Ramos (cell line): ENCODE measurements around the gene NR4A1.
"Not testable (repeated sequence)": the region's sequence is repeated elsewhere in the genome, so short reads cannot be mapped to it uniquely, and the experiment has no call there.

Experiments
- in situ Hi-C: fragments of 300-500 bp; cut with MboI; formaldehyde crosslinking; loops from one replicate; pipeline ENCODE4 v1.14.3; 2022; ENCODE audit warnings: low sequenced_read_pairs; ENCODE audit not compliant: unreplicated experiment

NR4A1 gene

GRCh38 chr12:52087961-52088820 is 36.9 kb downstream of the NR4A1 start:
- in situ Hi-C loops = no loop called here

GRCh38 chr12:52089491-52089890 is 38.2 kb downstream of the NR4A1 start:
- in situ Hi-C loops = no loop called here

GRCh38 chr12:52090291-52090690 is 39.0 kb downstream of the NR4A1 start:
- in situ Hi-C loops = no loop called here

GRCh38 chr12:52091061-52091460 is 39.8 kb downstream of the NR4A1 start:
- in situ Hi-C loops = no loop called here

GRCh38 chr12:52091869-52092268 is 40.6 kb downstream of the NR4A1 start:
- in situ Hi-C loops = no loop called here

- in situ Hi-C loops = no loop called here
Observed at GRCh38 chr12:52093346-52093745, 42.1 kb downstream of the NR4A1 start.

GRCh38 chr12:52096332-52097044 is 45.2 kb downstream of the NR4A1 start:
- in situ Hi-C loops = no loop called here

- in situ Hi-C loops = no loop called here
Observed at GRCh38 chr12:52097045-52097666, 45.9 kb downstream of the NR4A1 start.

- in situ Hi-C loops = not testable (repeated sequence)
Observed at GRCh38 chr12:52104431-52105089, 53.3 kb downstream of the NR4A1 start.
